Esophagus squamous epithelium (tissue), 5 donors: ENCODE results near the gene BFSP2. TPM values are rescaled to one million over a fixed set of nuclear protein-coding genes. Genes with fewer than 3 reads are reported as not detected.

Experiments used
- DNase-seq: peaks from one replicate; lab custom pipeline; 2025; lab: John Stamatoyannopoulos, UW
- H3K27ac ChIP-seq, 4 donors: fragments of 200-600 bp; sonication (generic); one replicate each; pipeline ENCODE4 v1.5.1; 2016 to 2019; ENCODE audit warnings: mild to moderate bottlenecking in 1 of 4
- H3K27me3 ChIP-seq, 4 donors: fragments of 200-600 bp; sonication (generic); 1 replicate in 3 of 4; 2 replicates in 1 of 4; pipeline versions ENCODE4 v1.5.1 to v1.6.0; 2017 to 2021; ENCODE audit warnings: antibody characterized with exemption in 1 of 4
- H3K36me3 ChIP-seq, 3 donors: fragments of 200-600 bp; sonication (generic); one replicate each; pipeline ENCODE4 v1.5.1; 2016 to 2019
- H3K4me1 ChIP-seq, 3 donors: fragments of 200-600 bp; sonication (generic); one replicate each; pipeline ENCODE4 v1.5.1; 2017 to 2019
- H3K4me3 ChIP-seq, 4 donors: fragments of 200-600 bp; sonication (generic); 1 replicate in 3 of 4; 2 replicates in 1 of 4; pipeline ENCODE4 v1.5.1; 2016 to 2019; ENCODE audit warnings: mild to moderate bottlenecking in 2 of 4, moderate library complexity in 1 of 4
- H3K9me3 ChIP-seq, 3 donors: fragments of 200-600 bp; sonication (generic); one replicate each; pipeline ENCODE4 v1.5.1; 2016 to 2019
- CTCF ChIP-seq, 6 experiments: fragments of 450-650 bp in 4 of 6; fragments of 200-600 bp in 2 of 6; sonication (generic) in 2 of 6; IDR thresholded peaks; one replicate each; pipeline ENCODE4 v1.5.1; 2016 to 2019; ENCODE audit warnings: antibody characterized with exemption in 6 of 6, mild to moderate bottlenecking in 4 of 6, moderate library complexity in 4 of 6
- POLR2A ChIP-seq, 4 donors: fragments of 450-650 bp; IDR thresholded peaks; one replicate each; pipeline ENCODE4 v1.6.1; 2017; ENCODE audit warnings: antibody characterized with exemption in 4 of 4, mild to moderate bottlenecking in 4 of 4, moderate library complexity in 3 of 4
- WGBS, 2 donors: methylation state at CpG; one replicate each; pipeline ENCODE4 v1.1.5; 2018; 5-methylcytosine and 5-hydroxymethylcytosine counted together
- intact Hi-C: fragments of 100-400 bp; cut with DNase I; formaldehyde crosslinking; loops from one replicate; pipeline ENCODE4 v1.15.0; 2022
- total RNA-seq, 4 donors: library from RNA; depleted of rRNA; stranded (reverse); fragments of >200 nt; gene quantifications; one replicate each; pipeline ENCODE4 v1.1.0, GENCODE V29; 2016
- donor health status: DM: yes; HTN: yes; CAD: no.

Gene BFSP2
- total RNA-seq, 4 donors from 2014 or later, result not detected

GRCh38 chr3:133452641-133453319 is 52.9 kb downstream of the BFSP2 start:
- 52 to 73% methylated on average over 4 of the region's 5 CpGs for WGBS, 2 donors
- no peaks in the 10 kb centered on the region for H3K27me3 ChIP-seq
- peaks cover 0 to 11% (median 0%) of the 10 kb centered on the region in 3 donors for H3K4me1 ChIP-seq
- TF ChIP-seq POLR2A (IDR thresholded peaks at IDR 0.05), result no peak
- no peak overlapping the region for H3K4me3 ChIP-seq
- H3K9me3 ChIP-seq, result no peaks in the 10 kb centered on the region
- H3K27ac ChIP-seq, result no peak overlapping the region
- DNase-seq, result no peak
- intact Hi-C loops, result loop anchor here (10.0 kb wide), 1 partner anchor 122 kb away; the partner anchor contains the start of gene CDV3
- H3K36me3 ChIP-seq, result no peaks in the 10 kb centered on the region

- DNase-seq, result no peak
- no peak overlapping the region for H3K27ac ChIP-seq
- H3K36me3 ChIP-seq, result no peaks in the 10 kb centered on the region
- intact Hi-C loops, result loop anchor here (10.0 kb wide), 1 partner anchor 121 kb away; the partner anchor contains the start of gene CDV3
- no peak overlapping the region for H3K4me3 ChIP-seq
- no peaks in the 10 kb centered on the region for H3K27me3 ChIP-seq
- H3K4me1 ChIP-seq, result peaks cover 0 to 13% (median 0%) of the 10 kb centered on the region in 3 donors
- no peaks in the 10 kb centered on the region for H3K9me3 ChIP-seq
- 68 to 75% methylated on average over 3 of the region's 3 CpGs for WGBS, 2 donors
- TF ChIP-seq CTCF (IDR thresholded peaks at IDR 0.05) (no peak), POLR2A (IDR thresholded peaks at IDR 0.05) (no peak)
Observed at GRCh38 chr3:133453383-133453782, 53.5 kb downstream of the BFSP2 start.

GRCh38 chr3:133455281-133455680 is 55.4 kb downstream of the BFSP2 start:
- 68 to 92% methylated on average over 3 of the region's 3 CpGs for WGBS, 2 donors
- no peak for TF ChIP-seq POLR2A (IDR thresholded peaks at IDR 0.05)
- no peak for TF ChIP-seq CTCF (IDR thresholded peaks at IDR 0.05)
- H3K27ac ChIP-seq, result no peak overlapping the region
- no peak overlapping the region for H3K4me3 ChIP-seq
- H3K9me3 ChIP-seq, result no peaks in the 10 kb centered on the region
- intact Hi-C loops, result loop anchor here (10.0 kb wide), 1 partner anchor 120 kb away; the partner anchor contains the start of gene CDV3
- peaks cover 0 to 32% (median 9%) of the 10 kb centered on the region in 3 donors for H3K4me1 ChIP-seq
- no peaks in the 10 kb centered on the region for H3K36me3 ChIP-seq
- H3K27me3 ChIP-seq, result no peaks in the 10 kb centered on the region
- DNase-seq, result no peak

GRCh38 chr3:133455960-133456359 is 56.1 kb downstream of the BFSP2 start:
- Histone ChIP-seq H3K27ac (no peak overlapping the region), H3K4me1 (peaks cover 0 to 38% (median 14%) of the 10 kb centered on the region in 3 donors), H3K4me3 (no peak overlapping the region), H3K27me3 (no peaks in the 10 kb centered on the region), H3K36me3 (no peaks in the 10 kb centered on the region), H3K9me3 (no peaks in the 10 kb centered on the region)
- WGBS, 2 donors, result 52 to 71% methylated on average over 1 to 2 of the region's 2 CpGs
- intact Hi-C loops, result loop anchor here (10.0 kb wide), 1 partner anchor 119 kb away; the partner anchor contains the start of gene CDV3
- DNase-seq, result no peak
- TF ChIP-seq CTCF (IDR thresholded peaks at IDR 0.05), result no peak

- intact Hi-C loops, result loop anchor here (10.0 kb wide), 1 partner anchor 118 kb away; the partner anchor contains the start of gene CDV3
- Histone ChIP-seq H3K27ac (no peak overlapping the region), H3K4me3 (no peak overlapping the region), H3K4me1 (peaks cover 0 to 49% (median 16%) of the 10 kb centered on the region in 3 donors), H3K9me3 (no peaks in the 10 kb centered on the region), H3K36me3 (no peaks in the 10 kb centered on the region), H3K27me3 (no peaks in the 10 kb centered on the region)
- no peak for DNase-seq
- no peak for TF ChIP-seq POLR2A (IDR thresholded peaks at IDR 0.05)
- no peak for TF ChIP-seq CTCF (IDR thresholded peaks at IDR 0.05)
- WGBS, 2 donors, result 72 to 88% methylated on average over 3 of the region's 3 CpGs
Observed at GRCh38 chr3:133457025-133457424, 57.2 kb downstream of the BFSP2 start.
